ENCODE results near the gene NOTCH1. TPM values are rescaled to one million over a fixed set of nuclear protein-coding genes. Genes with fewer than 3 reads are reported as not detected.
A peak's percentile ranks its signal among the peaks of the same experiment; 100 is the strongest.

The NOTCH1 gene
- total and polyA plus RNA-seq, 2 of the 8 experiments (the other 6 are each of a cell fraction or from before 2014, with no cell fraction given) = 6.9 to 55.6 TPM

- H3K4me1 ChIP-seq (replicated peaks in 1 of 4; ENCODE audit: control insufficient read depth in 3 of 4, insufficient read depth in 4 of 4, low read length in 3 of 4) = peaks cover 5 to 47% (median 34%) of the 10 kb centered on the region in 4 experiments
- 42% methylated on average over 33 of the region's 34 CpGs; no CpG with 5 or more reads in 1 of the 2 experiments for WGBS, 2 experiments (ENCODE audit: extremely low coverage in 1 of 2, insufficient coverage in 1 of 2, insufficient read length in 1 of 2, insufficient replicate concordance in 2 of 2, low coverage in 1 of 2, low lambda C conversion rate in 2 of 2, missing lambda C conversion rate in 1 of 2)
- H4K20me1 ChIP-seq (replicated peaks in 1 of 2; ENCODE audit: control insufficient read depth in 1 of 2, insufficient read depth in 2 of 2, low read length in 2 of 2) = peaks cover 0 to 6% of the 10 kb centered on the region in 2 experiments
- H2AFZ ChIP-seq (ENCODE audit: low read length) = 0 out of 2 replicates have a peak overlapping the region, but pooled peaks have one; percentile 59
- H4K5ac ChIP-seq (ENCODE audit: insufficient read length, low read depth, low read length) = peak overlapping the region; percentile 74
- peak overlapping the region; percentile 96 for H2AK5ac ChIP-seq (ENCODE audit: low read depth, low read length)
- H2BK5ac ChIP-seq (ENCODE audit: low read depth, low read length) = peak overlapping the region; percentile 99
- no peaks in the 10 kb centered on the region for H3K9me3 ChIP-seq (ENCODE audit: insufficient read depth in 2 of 2, low read depth in 1 of 2, low read length in 1 of 2)
- peaks cover 5% of the 10 kb centered on the region for H3K23me2 ChIP-seq (ENCODE audit: low read depth, low read length)
- CTCF ChIA-PET (ENCODE audit: partially characterized antibody) = interaction anchor here (0.8 to 3.4 kb wide), 18 partner anchors 9 to 452 kb away, joined by 3 to 15 read pairs (median 3); no protein-coding TSS in a partner anchor
- H3K18ac ChIP-seq (ENCODE audit: extremely low read depth, low read length) = peak overlapping the region; percentile 92
- FAIRE-seq = peak; percentile 89
- TF ChIP-seq RBBP5 (IDR thresholded peaks at IDR 0.05; ENCODE audit: borderline replicate concordance, low read depth, low read length) = 0 out of 2 replicates have a peak, but pooled peaks have one; percentile 6
- peak; percentile 29; the same call in 1 of the 2 replicates for TF ChIP-seq E2F6 (IDR thresholded peaks at IDR 0.05)
- TF ChIP-seq SIRT6 (IDR thresholded peaks at IDR 0.05; ENCODE audit: low read length) = no peak
- no peak for TF ChIP-seq SIN3A (conservative IDR thresholded peaks at IDR 0.05 in 1 of 2, IDR thresholded peaks at IDR 0.05 in 1 of 2; ENCODE audit: low read depth in 1 of 2, low read length in 2 of 2)
- no peak for TF ChIP-seq BACH1 (IDR thresholded peaks at IDR 0.05; ENCODE audit: low read length)
- no peak for TF ChIP-seq RFX5 (IDR thresholded peaks at IDR 0.05; ENCODE audit: borderline replicate concordance, low read depth, low read length)
- TF ChIP-seq MAFK (IDR thresholded peaks at IDR 0.05; ENCODE audit: low read depth, low read length) = no peak
- peak overlapping the region; percentile 83 for H3K27ac ChIP-seq (ENCODE audit: low read depth, low read length)
- H2BK20ac ChIP-seq (ENCODE audit: low read length) = peak overlapping the region; percentile 100
- no peaks in the 10 kb centered on the region; a peak in 1 of 7 replicates for H3K27me3 ChIP-seq (replicated peaks in 1 of 4; ENCODE audit: control insufficient read depth in 3 of 4, extremely low read depth in 1 of 4, insufficient read depth in 3 of 4, low read length in 3 of 4)
- peak overlapping the region; percentile 75 for H4K8ac ChIP-seq (ENCODE audit: extremely low read depth, insufficient read depth, low read length)
- no peaks in the 10 kb centered on the region; a peak in 1 of 8 replicates for H3K36me3 ChIP-seq (ENCODE audit: control insufficient read depth in 2 of 4, insufficient read depth in 4 of 4, low read length in 3 of 4)
- H3K79me2 ChIP-seq (ENCODE audit: control insufficient read depth in 1 of 2, insufficient read depth in 2 of 2, low read length in 2 of 2) = 0 out of 4 replicates have a peak, but pooled peaks cover 0 to 2% of the 10 kb centered on the region in 2 experiments
- peak overlapping the region; percentile 57 for H2BK120ac ChIP-seq (replicated peaks; ENCODE audit: low read depth, low read length)
- peak overlapping the region; percentile 50 for H3K56ac ChIP-seq (replicated peaks; ENCODE audit: insufficient read length, low read depth, low read length)
- peak overlapping the region; percentile 74 for H3K4ac ChIP-seq (replicated peaks; ENCODE audit: insufficient read length, low read depth, low read length)
- POLR2A ChIA-PET (ENCODE audit: partially characterized antibody) = interaction anchor here (0.6 to 3.1 kb wide), 14 partner anchors 10 to 155 kb away, joined by 3 to 30 read pairs (median 3); partner anchors contain the start of gene NOTCH1
- peak overlapping the region; percentile 88; the same call in 1 of the 2 replicates for H2BK15ac ChIP-seq (ENCODE audit: low read length)
- H3K9ac ChIP-seq (replicated peaks in 1 of 4; ENCODE audit: extremely low read depth in 1 of 4, low read depth in 3 of 4, low read length in 3 of 4) = peak overlapping the region in 3 of 4 experiments; percentile 38 to 58 (median 44); a peak in 4 of 7 replicates
- no peak for DNase-seq (ENCODE audit: low read depth in 1 of 2, low spot score in 2 of 2)
- H4K91ac ChIP-seq (replicated peaks; ENCODE audit: insufficient read length, low read length) = peak overlapping the region; percentile 92
- H2BK12ac ChIP-seq (ENCODE audit: low read depth, low read length) = peak overlapping the region; percentile 100
- peaks cover 4% of the 10 kb centered on the region; the same call in 1 of the 2 replicates for H3K79me1 ChIP-seq (ENCODE audit: low read depth, low read length)
- no peak overlapping the region for H3K23ac ChIP-seq (ENCODE audit: insufficient read length)
- H3K14ac ChIP-seq (ENCODE audit: insufficient read length) = no peak overlapping the region
- peak overlapping the region in 3 of 4 experiments; percentile 4 to 29 (median 10); a peak in 3 of 8 replicates for H3K4me3 ChIP-seq (ENCODE audit: extremely low read depth in 1 of 4, insufficient read depth in 2 of 4, low read depth in 3 of 4, low read length in 4 of 4)
- peak overlapping the region; percentile 64 to 69 for H3K4me2 ChIP-seq (ENCODE audit: insufficient read depth in 1 of 2, low read depth in 2 of 2, low read length in 2 of 2)
Observed at GRCh38 chr9:136572828-136573625, 27.2 kb upstream of the NOTCH1 start.
